Esophagus squamous epithelium (tissue), 4 donors: ENCODE results near the gene DSCAML1.

Source experiments
- CTCF ChIP-seq, 6 experiments: fragments of 450-650 bp in 4 of 6; fragments of 200-600 bp in 2 of 6; sonication (generic) in 2 of 6; IDR thresholded peaks; one replicate each; pipeline ENCODE4 v1.5.1; 2016 to 2019; ENCODE audit warnings: antibody characterized with exemption in 6 of 6, mild to moderate bottlenecking in 4 of 6, moderate library complexity in 4 of 6
- POLR2A ChIP-seq, 4 donors: fragments of 450-650 bp; IDR thresholded peaks; one replicate each; pipeline ENCODE4 v1.6.1; 2017; ENCODE audit warnings: antibody characterized with exemption in 4 of 4, mild to moderate bottlenecking in 4 of 4, moderate library complexity in 3 of 4

- TF ChIP-seq CTCF (IDR thresholded peaks at IDR 0.05) (no peak), POLR2A (IDR thresholded peaks at IDR 0.05) (no peak)
These were observed 196.7 kb downstream of the DSCAML1 start for GRCh38 chr11:117600234-117600783.
